ENCODE results near the gene SETD7. TPM values are rescaled to one million over a fixed set of nuclear protein-coding genes. Genes with fewer than 3 reads are reported as not detected.
A peak's percentile ranks its signal among the peaks of the same experiment; 100 is the strongest.

SETD7 gene
- total RNA-seq, 1 experiment from 2014 or later, result 52.8 TPM

DNA sequence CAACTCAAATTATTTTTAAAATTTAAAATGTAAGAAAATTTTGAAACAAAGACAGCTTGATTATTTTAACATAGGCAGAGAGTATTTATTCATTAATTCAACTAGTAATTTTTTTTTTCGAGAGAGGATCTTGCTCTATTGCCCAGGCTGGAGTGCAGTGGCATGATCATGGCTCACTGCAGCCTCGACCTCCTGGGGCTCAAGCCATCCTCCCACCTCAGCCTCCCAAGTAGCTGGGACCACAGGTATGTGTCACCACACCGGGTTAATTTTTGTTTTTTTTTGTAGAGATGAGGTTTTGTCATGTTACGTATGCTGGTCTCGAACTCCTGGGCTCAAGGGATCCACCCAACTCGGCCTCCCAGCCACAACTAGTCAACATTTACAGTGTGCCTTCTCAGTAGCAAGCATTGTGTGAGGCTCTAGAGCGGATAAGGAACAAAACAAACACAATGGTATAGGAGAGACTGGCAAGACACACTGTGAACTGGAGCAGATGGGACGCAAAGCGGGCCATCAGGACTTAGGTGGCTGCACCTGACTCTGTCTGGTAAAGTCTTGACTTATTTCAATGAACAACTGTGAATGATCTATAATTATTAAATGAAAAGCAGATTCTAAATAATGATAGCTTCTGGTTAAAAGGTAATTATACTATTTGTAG is 21.6 kb downstream of the SETD7 start:
- intact Hi-C loops (cut with micrococcal nuclease; ENCODE audit: unreplicated experiment), result no loop called here
- Histone ChIP-seq H3K9me3 (ENCODE audit: low read depth, low read length, poor library complexity, severe bottlenecking) (no peaks in the 10 kb centered on the region), H3K27me3 (replicated peaks; ENCODE audit: insufficient read depth, low read depth, low read length, poor library complexity) (no peaks in the 10 kb centered on the region), H3K27ac (ENCODE audit: low read depth, low read length, poor library complexity, severe bottlenecking) (no peak overlapping the region), H3K4me3 (ENCODE audit: low read depth, low read length, poor library complexity, severe bottlenecking) (no peak overlapping the region), H3K4me1 (ENCODE audit: insufficient read depth, low read length, poor library complexity, severe bottlenecking) (peaks cover 28% of the 10 kb centered on the region), H3K36me3 (ENCODE audit: insufficient read depth, low read length, poor library complexity, severe bottlenecking) (peaks cover 15% of the 10 kb centered on the region)
- DNase-seq (ENCODE audit: low spot score), result no peak
- BruUV-seq (replicated peaks), result no TSS peak
- POLR2A ChIA-PET (ENCODE audit: low non-redundant PET), result no interaction called here
- TF ChIP-seq EZH2 (IDR thresholded peaks at IDR 0.05; ENCODE audit: borderline replicate concordance, low read depth, low read length, poor library complexity, severe bottlenecking), result no peak
- TF ChIP-seq, protein P1, sequence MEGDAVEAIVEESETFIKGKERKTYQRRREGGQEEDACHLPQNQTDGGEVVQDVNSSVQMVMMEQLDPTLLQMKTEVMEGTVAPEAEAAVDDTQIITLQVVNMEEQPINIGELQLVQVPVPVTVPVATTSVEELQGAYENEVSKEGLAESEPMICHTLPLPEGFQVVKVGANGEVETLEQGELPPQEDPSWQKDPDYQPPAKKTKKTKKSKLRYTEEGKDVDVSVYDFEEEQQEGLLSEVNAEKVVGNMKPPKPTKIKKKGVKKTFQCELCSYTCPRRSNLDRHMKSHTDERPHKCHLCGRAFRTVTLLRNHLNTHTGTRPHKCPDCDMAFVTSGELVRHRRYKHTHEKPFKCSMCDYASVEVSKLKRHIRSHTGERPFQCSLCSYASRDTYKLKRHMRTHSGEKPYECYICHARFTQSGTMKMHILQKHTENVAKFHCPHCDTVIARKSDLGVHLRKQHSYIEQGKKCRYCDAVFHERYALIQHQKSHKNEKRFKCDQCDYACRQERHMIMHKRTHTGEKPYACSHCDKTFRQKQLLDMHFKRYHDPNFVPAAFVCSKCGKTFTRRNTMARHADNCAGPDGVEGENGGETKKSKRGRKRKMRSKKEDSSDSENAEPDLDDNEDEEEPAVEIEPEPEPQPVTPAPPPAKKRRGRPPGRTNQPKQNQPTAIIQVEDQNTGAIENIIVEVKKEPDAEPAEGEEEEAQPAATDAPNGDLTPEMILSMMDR (conservative IDR thresholded peaks at IDR 0.05; ENCODE audit: low read depth, low read length), result no peak
- CTCF ChIA-PET, result no interaction called here

DNA sequence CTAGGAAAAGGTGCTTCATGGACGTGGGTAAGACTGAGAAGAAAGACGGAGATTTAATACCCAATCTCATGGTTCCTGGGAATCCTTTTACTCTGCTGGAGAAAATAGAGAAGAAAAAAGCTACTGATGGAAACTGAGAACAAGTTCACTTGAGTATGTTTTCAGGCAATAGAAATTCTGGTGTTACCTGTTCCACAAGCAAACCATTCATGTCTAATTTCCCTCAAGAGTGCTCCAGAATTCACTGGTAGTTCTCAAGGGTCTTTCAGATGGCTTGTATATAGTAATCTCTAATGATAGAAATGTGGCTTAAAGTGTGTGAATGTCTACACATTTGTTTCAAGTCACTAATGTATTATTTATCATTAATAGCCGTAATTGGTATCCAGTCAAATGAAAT is 22.5 kb downstream of the SETD7 start:
- no peak for DNase-seq (ENCODE audit: low spot score)
- TF ChIP-seq, protein P1 (conservative IDR thresholded peaks at IDR 0.05; ENCODE audit: low read depth, low read length), result no peak
- TF ChIP-seq EZH2 (IDR thresholded peaks at IDR 0.05; ENCODE audit: borderline replicate concordance, low read depth, low read length, poor library complexity, severe bottlenecking), result no peak
- Histone ChIP-seq H3K9me3 (ENCODE audit: low read depth, low read length, poor library complexity, severe bottlenecking) (no peaks in the 10 kb centered on the region), H3K36me3 (ENCODE audit: insufficient read depth, low read length, poor library complexity, severe bottlenecking) (peaks cover 23% of the 10 kb centered on the region), H3K27me3 (replicated peaks; ENCODE audit: insufficient read depth, low read depth, low read length, poor library complexity) (no peaks in the 10 kb centered on the region), H3K4me3 (ENCODE audit: low read depth, low read length, poor library complexity, severe bottlenecking) (no peak overlapping the region), H3K27ac (ENCODE audit: low read depth, low read length, poor library complexity, severe bottlenecking) (peak overlapping the region; percentile 6), H3K4me1 (ENCODE audit: insufficient read depth, low read length, poor library complexity, severe bottlenecking) (peaks cover 36% of the 10 kb centered on the region)
- ChIA-PET CTCF (no interaction called here), POLR2A (ENCODE audit: low non-redundant PET) (no interaction called here)
- BruUV-seq (replicated peaks), result no TSS peak
- intact Hi-C loops (cut with micrococcal nuclease; ENCODE audit: unreplicated experiment), result no loop called here

DNA sequence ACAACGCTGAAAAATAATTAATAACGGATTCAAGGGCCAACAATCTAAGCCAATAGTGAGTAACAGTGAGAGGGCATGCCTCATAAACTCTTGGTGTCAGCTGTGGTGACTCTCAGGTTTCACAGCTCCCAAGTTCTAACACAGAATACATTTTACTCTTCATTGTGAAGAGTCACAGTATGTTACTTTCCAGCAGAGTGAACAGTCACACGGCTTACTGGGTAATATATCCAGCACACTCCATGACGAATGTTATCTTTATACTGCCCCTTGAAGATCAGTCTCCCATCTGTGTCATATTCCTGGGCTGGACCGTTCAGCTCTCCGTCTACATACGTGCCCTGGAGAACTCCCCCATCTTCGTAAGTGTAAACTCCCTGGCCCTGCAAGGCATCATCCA is 23.1 kb downstream of the SETD7 start:
- no peaks in the 10 kb centered on the region for H3K9me3 ChIP-seq (ENCODE audit: low read depth, low read length, poor library complexity, severe bottlenecking)
- no TSS peak for BruUV-seq (replicated peaks)
- no peaks in the 10 kb centered on the region for H3K27me3 ChIP-seq (replicated peaks; ENCODE audit: insufficient read depth, low read depth, low read length, poor library complexity)
- TF ChIP-seq, protein P1 (conservative IDR thresholded peaks at IDR 0.05; ENCODE audit: low read depth, low read length), result no peak
- no peak for TF ChIP-seq EZH2 (IDR thresholded peaks at IDR 0.05; ENCODE audit: borderline replicate concordance, low read depth, low read length, poor library complexity, severe bottlenecking)
- peak; percentile 64 for DNase-seq (ENCODE audit: low spot score)
- ChIA-PET CTCF (no interaction called here), POLR2A (ENCODE audit: low non-redundant PET) (no interaction called here)
- H3K36me3 ChIP-seq (ENCODE audit: insufficient read depth, low read length, poor library complexity, severe bottlenecking), result peaks cover 28% of the 10 kb centered on the region
- H3K4me1 ChIP-seq (ENCODE audit: insufficient read depth, low read length, poor library complexity, severe bottlenecking), result peaks cover 37% of the 10 kb centered on the region
- H3K4me3 ChIP-seq (ENCODE audit: low read depth, low read length, poor library complexity, severe bottlenecking), result no peak overlapping the region
- peak overlapping the region; percentile 6 for H3K27ac ChIP-seq (ENCODE audit: low read depth, low read length, poor library complexity, severe bottlenecking)
- intact Hi-C loops (cut with micrococcal nuclease; ENCODE audit: unreplicated experiment), result no loop called here

Data from A673 (cell line).